Fibroblast of villous mesenchyme (primary cell): ENCODE data around the gene NFASC. TPM values are rescaled to one million over a fixed set of nuclear protein-coding genes. Genes with fewer than 3 reads are reported as not detected.

Experiments
- DNase-seq: peaks from one replicate; pipeline ENCODE4 v3.0.0-alpha.2; 2010; ENCODE audit warnings: low read depth
- H3K4me3 ChIP-seq: 2 replicates; pipeline ENCODE4 v1.5.1; 2011; ENCODE audit warnings: low read depth, mild to moderate bottlenecking, low read length
- CTCF ChIP-seq: IDR thresholded peaks from 2 replicates; pipeline ENCODE4 v1.5.1; 2012; ENCODE audit warnings: low read depth, mild to moderate bottlenecking, low read length; ENCODE audit not compliant: insufficient read depth
- total RNA-seq: library from RNA; depleted of rRNA; stranded (reverse); fragments of >200 nt; gene quantifications from 2 replicates; pipeline ENCODE4 v1.2.3, GENCODE V29; 2012

NFASC gene
- total RNA-seq, 1 donor = 1.7 TPM

DNA sequence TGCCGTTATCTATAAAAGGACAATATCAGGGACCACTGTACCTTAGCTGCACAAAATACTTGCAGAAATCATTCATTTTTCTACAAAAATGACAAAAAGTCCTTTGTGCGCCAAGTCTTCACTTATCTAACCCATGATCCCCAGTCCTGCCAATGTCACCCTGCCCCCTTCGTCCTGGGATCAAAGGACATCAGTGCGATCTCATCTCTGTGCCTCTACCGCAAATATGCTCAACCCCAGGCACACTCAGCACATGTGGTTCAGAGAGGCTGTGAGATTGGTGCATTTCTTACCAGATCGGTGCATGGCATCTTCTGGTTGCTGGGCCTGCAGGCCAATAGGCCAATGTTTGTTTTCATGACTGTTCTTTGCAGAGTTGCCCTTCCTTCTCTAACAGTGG, 72.8 kb downstream of the NFASC start:
- no peak for TF ChIP-seq CTCF
- no peak for DNase-seq
- H3K4me3 ChIP-seq = no peak overlapping the region

DNA sequence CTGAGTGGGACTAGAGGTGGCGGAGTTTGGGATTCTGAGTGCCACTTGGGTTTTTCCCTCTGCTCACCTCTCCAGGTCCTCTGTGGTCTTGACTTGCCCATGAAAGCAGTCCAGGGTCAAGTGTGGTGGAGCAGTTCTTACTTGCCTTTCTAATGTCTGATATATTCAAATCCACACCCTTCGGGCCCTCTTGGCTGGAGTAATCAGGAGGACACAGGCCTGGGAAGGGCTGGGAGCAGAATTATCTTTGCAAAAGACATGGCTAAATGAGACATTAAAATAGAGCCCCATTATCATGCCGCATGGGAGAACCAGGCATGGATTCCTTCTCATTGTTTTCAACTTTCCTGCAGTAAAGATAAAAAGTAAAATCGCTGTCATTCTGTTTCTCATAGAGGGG, 74.0 kb downstream of the NFASC start:
- no peak for TF ChIP-seq CTCF
- H3K4me3 ChIP-seq = no peak overlapping the region
- no peak for DNase-seq

GRCh38 chr1:204945565-204945977, 74.9 kb downstream of the NFASC start:
- no peak for DNase-seq
- no peak for TF ChIP-seq CTCF
- no peak overlapping the region for H3K4me3 ChIP-seq

DNA sequence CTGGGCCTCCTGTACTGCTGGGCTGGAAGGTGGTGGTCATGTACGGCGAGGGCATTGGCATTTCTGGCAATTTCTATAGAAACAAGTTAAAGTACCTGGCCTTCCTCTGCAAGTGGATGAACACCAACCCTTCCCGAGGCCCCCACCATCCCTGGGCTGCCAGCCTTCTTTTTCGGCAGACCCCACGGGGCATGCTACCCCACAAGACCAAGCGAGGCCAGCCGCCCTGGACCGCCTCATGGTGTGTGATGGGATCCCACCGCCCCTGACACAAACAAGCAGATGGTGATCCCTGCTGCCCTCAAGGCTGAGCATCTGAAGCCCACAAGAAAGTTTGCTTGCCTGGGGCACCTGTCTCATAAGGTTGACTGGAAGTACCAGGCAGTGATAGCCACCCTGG, 76.0 kb downstream of the NFASC start:
- H3K4me3 ChIP-seq = no peak overlapping the region
- TF ChIP-seq CTCF = no peak

GRCh38 chr1:204947338-204947737, 76.7 kb downstream of the NFASC start:
- no peak for DNase-seq
- no peak for TF ChIP-seq CTCF
- no peak overlapping the region for H3K4me3 ChIP-seq

More for the DNA sequence above, 76.0 kb downstream of the NFASC start:
- no peak for DNase-seq

GRCh38 chr1:204947747-204948146, 77.1 kb downstream of the NFASC start:
- H3K4me3 ChIP-seq = no peak overlapping the region
- DNase-seq = no peak
- no peak for TF ChIP-seq CTCF

- no peak for TF ChIP-seq CTCF
Measured at GRCh38 chr1:204950353-204951001, 79.8 kb downstream of the NFASC start.

More at GRCh38 chr1:204950353-204951001, 79.8 kb downstream of the NFASC start:
- no peak overlapping the region for H3K4me3 ChIP-seq
- DNase-seq = no peak
